G401.6 (cell line): Measurements from ENCODE around the gene SLC9A7.

Source experiments
- FAIRE-seq: peaks from 2 replicates; lab custom pipeline; 2012; peaks lifted over from hg19 to GRCh38; lab: Jason Lieb, UNC

Gene SLC9A7

DNA sequence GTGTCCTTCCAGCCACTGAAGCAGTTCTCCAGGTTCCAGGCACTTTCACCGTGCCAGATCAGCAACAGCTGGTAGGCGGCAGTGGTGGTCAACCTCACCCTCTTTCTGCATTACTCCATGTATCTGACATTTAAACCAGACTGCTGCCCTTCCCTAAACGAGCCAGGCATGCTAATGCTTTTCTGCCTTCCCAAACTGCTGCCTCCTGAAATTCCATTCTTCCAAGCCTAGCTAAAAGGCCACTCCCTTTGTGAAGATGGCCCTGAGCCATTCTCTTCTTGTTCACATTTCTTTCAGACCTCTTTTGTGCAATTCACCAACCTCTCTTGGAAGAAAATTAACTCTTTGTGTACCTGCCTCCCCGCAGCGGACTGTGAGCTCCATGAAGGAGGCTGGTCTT, 111.7 kb downstream of the SLC9A7 start:
- FAIRE-seq: no peak

DNA sequence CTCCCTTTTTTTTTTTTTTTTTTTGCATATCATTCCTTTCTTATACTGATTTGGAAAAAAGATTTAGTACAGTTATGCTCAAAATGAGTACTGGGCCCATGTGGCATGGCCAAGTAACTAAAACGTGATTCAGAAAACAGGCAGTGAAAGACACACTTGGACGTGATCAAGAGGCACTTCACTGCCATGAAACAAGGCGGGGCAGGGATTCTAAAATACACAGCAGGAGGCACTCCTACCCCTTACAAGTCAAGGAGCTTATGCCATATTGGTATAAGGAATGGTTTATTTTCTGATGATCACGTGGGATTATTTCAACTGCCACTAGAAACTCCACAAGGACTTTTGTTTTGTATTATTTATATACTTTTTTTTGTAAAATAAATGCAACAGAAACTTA, 113.3 kb downstream of the SLC9A7 start:
- no peak for FAIRE-seq

DNA sequence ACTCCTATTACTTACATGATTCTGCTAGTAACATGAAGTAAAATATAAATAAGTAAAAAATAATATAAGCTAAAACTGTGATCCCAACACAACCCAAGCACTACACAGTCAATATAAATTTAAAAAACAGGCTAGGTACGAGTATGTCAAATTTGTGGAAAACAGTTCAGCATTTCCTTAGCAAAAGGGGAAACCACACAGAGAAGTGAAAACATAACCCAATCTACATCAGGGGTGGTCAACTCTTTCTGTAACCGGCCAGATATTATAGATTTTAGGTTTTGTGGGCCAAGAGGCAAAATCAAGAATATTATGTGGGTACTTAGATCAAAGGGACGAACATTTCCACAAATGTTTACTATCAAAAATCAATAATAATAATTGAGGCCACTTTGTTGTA, 115.3 kb downstream of the SLC9A7 start:
- FAIRE-seq: no peak

DNA sequence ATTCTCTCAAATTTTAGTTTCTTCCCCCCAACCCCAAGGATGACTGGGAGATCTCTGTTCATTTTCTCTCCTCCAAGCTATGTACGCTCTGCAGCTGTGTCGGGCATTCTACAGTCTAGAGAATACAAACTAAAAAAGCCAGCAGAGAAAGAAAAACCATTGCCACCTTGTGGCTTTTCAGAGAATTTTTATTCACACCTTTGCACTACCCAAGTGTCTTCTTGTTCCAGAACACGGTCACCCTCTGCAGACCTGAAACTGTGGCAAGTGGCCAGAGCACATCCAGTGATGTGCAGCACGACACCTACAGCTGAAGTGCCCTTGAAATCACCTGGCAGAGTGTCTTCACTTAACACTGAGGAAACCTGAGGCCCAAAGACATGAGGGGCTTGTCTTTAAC, 116.8 kb downstream of the SLC9A7 start:
- no peak for FAIRE-seq

DNA sequence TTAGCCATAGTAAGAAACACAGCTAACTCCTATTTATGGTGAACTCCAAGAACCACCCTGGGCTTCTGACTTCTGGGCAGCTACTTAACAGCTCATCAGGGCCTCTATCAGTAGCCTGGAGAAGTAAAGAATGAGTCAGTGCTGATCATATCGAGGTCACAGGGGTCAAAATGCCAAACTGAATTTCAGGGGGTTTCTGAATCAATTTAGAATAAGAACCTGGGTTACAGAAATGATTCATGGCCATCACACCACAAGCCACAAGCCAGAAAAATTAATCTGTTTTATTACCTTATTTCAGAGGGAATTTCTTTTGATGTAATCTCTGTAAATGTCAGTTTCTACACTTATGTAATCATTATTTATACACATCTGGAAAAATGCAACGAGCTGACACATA, 121.0 kb downstream of the SLC9A7 start:
- FAIRE-seq: no peak

DNA sequence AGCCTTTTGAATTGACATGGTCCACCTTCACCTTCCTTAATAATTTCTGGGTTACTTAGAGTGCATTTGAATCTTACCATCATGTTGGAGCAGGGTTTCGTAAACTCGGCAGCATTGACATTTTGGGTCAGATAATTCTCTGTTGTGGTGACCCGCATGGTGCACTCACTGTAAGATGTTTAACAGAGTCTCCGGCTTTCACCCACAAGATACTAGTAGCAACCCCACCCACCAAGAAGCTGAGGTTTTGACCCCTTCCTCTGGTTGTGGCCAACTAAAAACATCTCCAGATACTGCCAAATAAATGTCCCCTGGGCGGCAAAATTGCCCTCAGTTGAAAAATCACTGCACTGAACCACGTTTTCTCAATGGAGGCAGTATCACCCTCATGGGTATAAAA, 122.7 kb downstream of the SLC9A7 start:
- FAIRE-seq: no peak

DNA sequence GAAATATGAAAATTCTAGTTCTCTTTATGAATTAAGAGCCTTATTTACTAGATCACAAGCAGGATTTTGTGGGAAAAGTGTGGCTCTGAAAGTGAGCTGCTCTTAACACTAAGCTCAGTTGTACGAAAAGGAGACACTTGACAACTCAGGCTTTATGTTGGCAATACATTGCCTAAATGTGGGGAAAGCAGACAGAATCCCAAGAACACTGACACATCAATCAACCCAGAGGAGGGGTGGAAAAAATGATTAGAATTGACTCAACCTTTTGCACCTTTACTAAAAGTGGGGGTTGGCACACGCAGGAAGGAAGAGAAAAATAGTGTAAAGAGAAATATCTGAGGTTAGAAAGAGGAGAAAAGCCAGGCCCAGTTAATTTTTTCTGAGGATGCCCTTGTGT, 123.7 kb downstream of the SLC9A7 start:
- FAIRE-seq: no peak

DNA sequence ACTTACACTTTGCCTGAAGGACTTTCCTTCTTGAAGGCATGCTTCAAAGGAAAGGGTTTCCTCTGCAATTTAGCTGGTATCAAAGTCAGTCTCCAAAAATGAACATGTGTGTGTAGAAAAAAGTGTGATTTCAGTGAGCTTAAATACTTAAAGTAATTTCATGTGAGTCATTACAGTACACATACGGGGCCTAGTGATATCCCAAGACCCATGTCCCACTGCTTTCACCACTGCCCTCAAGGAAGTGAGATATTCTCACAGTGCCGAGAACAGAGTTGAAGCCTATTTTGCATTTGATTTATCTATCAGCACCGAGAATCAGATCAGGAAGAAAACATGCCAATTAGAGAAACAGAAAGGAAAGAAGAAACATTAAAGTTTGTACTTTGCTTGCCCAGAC, 124.3 kb downstream of the SLC9A7 start:
- no peak for FAIRE-seq

DNA sequence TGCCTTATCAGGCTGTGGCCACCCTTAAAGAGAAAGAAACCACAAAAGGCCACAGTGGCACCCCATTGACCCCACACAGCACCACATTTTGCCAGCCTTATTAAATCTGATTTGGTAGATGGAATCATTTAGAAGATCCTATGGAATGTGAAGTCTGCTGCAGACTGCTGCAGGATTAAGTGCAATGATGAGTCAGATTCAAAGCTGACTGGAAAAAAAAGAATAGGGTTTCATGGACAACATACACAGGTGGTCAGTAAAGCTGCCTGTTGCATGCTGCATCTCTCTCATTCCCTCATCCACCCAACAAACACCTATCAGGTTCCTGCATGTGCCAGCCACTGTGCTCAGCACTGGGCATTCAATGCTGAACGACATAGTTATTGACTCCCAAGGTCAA, 128.8 kb downstream of the SLC9A7 start:
- FAIRE-seq: no peak

DNA sequence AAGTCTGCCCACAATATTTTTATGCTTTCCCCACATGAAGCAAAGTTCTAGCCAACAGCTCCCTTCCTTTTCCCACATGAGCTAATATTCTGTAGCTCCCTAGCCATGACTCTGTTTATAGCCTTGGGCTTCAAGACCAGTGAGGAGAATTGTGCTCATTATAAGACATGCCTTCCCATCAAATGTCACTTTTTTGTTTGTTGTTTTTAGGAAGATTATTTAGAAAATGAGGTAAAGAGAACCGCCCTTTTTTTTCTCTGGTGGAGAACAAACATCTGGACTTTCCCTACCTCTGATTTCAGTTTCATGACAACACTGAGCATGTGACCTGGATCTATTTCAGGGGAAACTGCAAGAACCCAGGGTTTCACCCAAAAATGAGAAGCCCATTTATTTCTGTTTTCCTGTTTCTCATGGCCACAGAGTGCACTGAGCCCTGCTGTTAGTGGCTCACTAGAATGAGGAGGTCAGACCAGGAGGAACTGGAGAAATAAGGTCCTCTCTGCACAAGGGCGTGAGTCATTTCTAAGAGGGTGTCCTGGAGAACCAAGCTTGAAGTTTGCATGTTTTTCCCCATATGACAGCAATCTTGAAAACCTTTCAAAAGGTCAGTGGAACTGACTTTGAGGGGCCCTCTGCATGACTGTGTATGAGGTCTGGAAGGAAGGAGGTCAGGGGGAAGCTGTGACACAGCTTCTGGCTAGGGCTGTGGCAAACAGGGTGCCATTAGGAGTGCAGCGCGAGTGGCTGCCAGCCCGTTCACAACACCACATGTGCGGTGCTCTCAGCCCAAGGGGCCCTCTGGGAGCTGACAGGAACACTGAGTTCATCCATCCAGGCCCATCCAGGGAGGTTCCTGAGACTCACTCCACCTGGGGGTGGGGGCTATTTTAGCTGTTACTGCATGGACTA, 130.2 kb downstream of the SLC9A7 start:
- FAIRE-seq: no peak

DNA sequence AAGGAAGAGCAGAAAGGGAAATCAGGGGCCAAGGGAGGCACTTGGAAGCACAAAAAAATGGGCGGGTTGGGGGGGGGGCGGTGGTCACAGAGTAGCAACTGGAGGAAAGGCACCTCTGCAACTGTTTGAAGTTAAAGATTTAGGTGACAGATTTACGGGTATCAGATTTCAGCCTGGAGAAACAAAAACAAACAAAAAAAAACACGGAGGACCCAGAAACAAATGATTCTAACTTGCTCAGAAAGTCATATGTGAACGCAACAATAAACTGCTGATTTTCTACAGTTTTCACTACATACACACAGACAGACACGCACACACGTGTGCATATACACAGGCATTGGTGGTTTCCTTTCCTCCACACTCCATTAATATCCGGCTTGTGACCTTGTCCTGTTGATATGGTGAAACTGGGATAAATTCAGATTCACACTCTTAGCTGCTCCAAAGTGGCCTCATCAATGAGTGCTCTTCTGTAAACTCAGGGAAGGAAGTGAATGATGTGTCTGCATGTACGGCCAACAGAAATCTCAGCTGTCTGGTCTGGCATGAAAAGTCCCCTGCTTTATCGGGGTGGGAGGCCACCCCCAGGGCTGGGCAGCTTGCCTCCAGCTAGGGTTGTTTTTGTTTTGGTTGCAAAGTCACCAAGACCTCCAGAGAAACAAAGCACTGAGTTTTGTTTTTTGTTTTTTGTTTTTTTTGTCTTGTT, 131.1 kb downstream of the SLC9A7 start:
- FAIRE-seq: no peak

DNA sequence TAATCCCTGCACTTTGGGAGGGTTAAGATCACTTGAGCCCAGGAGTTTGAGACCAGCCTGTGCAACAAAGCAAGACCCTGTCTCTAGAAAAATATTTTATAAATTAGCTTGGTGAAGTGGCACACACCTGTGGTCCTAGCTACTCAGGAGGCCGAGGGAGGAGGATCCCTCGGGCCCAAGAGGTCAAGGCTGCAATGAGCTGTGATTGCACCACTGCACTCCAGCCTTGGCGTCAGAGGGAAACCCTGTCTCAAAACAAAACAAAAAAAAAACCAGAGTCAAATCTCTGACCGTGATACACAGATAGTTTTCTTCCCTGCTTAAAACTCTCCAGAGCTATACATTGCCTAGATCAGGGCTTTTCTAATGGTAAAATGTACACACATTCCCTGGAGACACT, 131.9 kb downstream of the SLC9A7 start:
- no peak for FAIRE-seq

DNA sequence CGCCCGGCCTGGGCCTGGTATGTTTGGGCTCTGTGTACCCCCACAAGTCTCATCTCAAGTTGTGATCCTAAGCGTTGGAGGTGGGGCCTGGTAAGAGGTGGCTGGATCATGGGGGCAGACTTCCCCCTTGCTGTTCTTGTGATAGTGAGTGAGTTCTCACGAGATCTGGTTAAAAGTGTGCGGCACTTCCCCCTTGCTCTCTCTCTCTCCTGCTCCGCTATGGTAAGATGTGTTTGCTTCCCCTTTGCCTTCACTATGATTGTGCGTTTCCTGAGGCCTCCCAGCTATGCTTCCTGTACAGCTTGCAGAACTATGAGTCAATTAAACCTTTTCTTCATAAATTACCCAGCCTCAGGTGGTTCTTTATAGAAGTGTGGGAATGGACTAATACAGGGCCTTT, 132.4 kb downstream of the SLC9A7 start:
- no peak for FAIRE-seq

DNA sequence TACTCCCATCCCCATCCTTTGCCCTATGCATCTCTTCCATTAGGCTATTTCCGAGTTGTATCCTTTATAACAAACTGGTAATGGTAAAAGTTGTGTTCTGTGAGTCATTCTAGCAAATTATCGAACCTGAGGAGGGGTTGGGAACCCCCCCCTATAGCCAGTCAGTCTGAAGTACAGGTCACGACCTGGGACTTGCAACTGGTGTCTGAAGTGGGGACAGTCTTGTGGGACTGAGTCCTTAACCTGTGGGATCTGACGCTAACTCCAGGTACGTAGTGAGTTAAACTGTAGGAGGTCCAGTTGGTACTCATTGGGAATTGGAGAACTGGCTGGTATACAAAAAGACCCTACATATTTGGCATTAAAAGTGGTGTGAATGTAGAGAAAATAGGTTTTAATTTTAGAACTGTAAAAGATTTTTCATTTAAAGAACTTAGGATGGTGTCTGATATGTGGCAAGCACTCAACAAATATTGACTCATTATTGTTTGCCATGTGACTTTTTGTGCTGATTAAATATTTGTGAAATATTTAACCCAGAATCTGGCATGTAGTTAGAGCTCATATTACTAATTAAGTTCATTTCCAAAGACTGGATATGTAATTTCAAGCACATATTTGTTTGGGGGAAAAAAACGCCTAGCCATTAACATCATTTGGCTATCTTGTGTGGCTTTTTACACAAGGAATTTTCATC, 134.7 kb downstream of the SLC9A7 start:
- FAIRE-seq: no peak

DNA sequence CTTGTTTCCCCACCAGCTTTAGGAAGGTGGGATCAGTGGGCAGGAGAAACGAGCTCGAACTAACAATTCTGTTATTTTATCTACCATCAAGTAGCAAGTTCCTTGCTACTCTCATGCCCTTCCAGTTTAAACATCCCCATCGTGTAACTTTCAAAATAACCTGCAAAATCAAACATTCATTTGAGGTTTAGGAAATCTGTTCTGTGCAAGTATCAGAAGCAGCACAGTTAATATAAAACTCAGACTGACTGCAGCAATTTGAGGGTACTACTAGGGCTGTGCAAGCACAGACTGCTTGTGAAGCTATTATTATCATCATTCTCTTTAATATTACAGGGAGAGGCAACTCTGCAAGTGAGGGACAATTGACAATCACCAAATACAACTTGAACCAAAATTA, 137.3 kb downstream of the SLC9A7 start:
- FAIRE-seq: no peak

DNA sequence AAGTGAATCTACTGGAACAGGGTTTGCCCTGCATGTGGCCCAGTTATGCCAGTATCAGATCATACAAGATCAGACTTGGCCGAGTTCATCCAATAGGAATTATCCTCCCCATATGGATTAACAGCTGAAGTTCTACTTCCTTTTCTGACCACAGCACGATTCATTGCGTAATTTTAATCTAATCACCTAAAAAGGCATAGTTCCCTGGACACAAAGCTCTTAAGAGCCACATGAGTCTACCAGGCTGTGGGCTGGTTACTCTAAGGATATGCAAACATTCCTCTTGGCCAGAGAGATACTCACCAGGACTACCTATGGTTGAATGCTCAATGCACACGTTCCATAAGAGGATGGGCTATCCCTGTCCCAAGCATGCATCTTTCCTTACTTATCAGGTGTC, 138.4 kb downstream of the SLC9A7 start:
- FAIRE-seq: no peak

DNA sequence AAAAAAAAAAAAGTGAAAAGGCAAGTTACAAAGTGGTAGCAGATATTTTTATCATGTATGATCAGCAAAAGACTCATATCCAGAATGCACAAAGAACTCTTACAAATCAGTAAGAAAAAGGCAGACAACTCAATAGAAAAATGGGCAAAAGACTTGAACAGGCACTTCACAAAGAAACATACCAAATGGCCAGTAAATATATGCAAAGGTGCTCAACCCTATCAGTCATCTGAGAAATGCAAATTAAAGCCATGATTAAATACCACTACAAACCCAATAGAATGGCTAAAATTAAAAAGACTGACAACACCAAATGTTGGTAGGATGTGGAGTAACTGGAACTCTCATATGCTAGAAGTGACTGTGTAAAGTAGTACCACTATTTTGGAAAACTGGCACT, 140.0 kb downstream of the SLC9A7 start:
- no peak for FAIRE-seq

DNA sequence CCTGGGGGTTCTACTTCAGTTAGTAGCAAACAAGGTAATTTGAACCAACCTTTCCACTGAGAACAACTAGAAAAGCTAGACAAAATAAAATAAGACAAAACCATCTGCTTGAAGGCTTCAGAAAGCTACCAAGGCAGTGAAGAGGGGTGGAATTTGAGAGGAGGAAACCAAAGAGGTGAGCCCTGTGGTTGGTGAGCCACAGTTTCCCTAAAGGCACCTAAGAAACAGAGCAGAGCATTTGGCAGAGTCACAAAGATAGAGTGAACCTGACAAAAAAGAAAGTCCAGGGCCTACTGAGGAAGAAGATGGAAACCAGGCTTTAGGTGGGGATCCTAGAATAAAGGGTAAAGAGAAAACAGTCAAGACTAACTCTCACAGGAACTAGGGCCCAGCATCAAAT, 141.0 kb downstream of the SLC9A7 start:
- no peak for FAIRE-seq

DNA sequence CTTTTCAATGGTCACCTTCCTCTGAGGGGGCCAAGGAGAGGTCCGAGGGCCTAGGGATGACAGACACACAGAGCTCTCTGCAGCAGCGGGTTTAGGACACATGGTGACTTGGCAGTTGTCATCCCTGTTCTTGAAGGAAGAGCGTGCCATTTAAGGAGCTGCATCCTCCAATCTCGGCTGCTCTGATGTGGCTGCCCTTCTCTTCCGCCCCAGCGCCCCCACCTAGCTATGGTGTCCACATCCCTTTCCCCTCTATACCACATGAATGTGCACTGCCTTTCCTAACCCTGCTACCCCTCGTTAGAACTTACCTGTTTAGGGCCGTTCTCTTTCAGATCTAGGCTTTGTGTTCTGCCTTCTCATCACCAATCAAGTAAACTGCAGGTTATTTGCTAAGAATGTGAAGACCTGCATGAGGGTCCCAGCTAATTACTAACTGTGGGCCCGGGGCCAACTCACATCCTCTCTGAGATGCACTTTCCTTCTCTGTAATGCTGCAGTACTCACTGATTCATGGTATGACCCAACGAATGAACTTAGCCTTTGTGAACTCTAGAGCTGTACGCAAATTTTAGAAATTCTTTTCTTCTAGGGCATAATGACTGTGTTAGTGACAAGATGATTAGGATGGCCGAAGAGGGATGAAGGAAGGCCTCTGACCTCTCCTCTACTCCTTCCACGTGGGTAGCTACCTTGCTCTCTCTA, 147.1 kb downstream of the SLC9A7 start:
- no peak for FAIRE-seq

DNA sequence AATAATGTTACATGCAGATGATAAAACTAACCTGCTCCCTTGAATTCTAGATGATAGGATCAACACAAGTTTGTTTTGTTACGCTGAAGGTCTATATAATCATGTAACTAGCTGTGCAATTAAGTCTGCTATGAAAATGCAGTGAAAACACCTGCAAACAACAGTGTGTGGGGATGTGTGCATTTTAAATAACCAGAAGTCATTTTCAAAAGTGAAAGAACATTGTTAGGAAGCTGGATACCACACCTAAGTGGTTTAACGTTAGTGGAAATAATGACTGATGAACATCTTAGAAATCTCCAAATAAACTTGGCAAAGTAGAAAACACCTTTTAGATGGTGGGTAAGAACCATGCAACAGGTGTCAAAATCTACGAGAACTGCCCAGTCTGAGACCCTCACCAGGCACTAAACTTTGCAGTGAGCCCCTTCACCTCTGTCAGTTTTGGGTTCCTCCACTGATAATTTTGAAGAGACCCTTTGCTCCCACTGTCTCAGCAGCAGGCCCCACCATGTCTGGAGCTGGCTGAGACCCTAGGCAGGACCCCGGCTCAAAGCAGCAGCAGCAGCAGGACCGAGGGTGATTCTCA, 148.8 kb downstream of the SLC9A7 start:
- FAIRE-seq: no peak

DNA sequence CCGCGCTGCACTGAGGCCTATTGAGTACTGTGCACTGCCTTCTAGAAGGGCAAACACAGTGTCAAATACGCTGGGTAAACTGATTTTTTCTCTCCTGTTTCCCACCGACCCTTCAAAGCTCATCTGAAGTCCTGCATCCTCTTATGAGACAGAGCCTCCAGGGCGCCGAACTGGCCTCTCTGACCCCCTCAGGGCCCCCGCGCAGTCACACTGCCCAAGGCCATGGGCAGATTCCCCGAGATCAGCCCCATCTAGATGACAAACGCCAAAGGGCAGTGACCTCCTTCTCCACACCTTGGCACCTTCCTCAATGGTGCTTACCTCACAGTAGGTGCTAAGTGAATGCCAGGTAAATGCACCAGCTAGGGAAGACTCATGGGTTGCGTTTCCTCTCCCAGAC, 151.0 kb downstream of the SLC9A7 start:
- no peak for FAIRE-seq

DNA sequence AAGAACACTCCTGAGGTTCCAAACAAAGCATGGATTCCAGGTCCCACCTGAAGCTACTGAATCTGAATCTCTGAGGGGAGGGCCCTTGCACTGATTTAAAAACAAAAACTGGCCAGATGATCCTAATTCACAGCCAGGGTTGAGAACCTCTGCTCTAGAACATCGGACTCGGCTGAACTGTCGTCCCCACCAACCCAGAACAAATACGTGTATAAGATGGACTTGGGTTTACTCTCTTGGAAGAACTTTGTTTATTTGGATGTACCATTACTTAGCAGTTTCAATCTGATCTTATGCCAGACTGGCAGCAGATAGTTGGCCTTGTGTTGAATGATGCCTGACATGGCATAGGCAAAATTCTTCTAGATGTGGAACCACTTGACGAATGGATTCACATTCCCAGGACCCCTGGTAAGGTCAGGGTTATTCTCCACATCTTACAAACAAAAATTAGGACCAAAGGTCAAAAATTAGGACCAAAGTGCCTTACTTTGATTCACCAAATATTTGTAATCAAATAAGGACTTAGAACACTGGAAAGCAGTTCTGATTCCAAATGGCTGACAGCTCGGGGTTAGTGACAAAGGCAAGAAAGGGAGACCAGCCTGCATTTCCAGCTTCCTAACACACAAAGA, 156.3 kb downstream of the SLC9A7 start:
- FAIRE-seq: no peak
